Endothelial cell of umbilical vein (primary cell): ENCODE results near the gene CCM2.

Source experiments
- EZH2 ChIP-seq: IDR thresholded peaks from 2 replicates; pipeline ENCODE4 v1.6.1; 2012; ENCODE audit warnings: borderline replicate concordance, low read depth, mild to moderate bottlenecking, moderate library complexity, low read length, inconsistent platforms; ENCODE audit not compliant: severe bottlenecking
- FOS ChIP-seq: IDR thresholded peaks from 2 replicates; pipeline ENCODE4 v1.6.1; 2011; ENCODE audit warnings: mild to moderate bottlenecking, low read length, moderate library complexity, borderline replicate concordance; ENCODE audit not compliant: insufficient read depth
- POLR2A ChIP-seq: IDR thresholded peaks from 2 replicates; pipeline ENCODE4 v1.6.1; 2012; ENCODE audit warnings: low read depth, mild to moderate bottlenecking, control low read depth, low read length
- POLR2AphosphoS5 ChIP-seq: IDR thresholded peaks from 2 replicates; pipeline ENCODE4 v1.6.1; 2012; ENCODE audit warnings: low read depth, mild to moderate bottlenecking, control low read depth, low read length, moderate library complexity; ENCODE audit not compliant: insufficient read depth
- TF ChIP-seq, protein P1 (sequence below), 2 donors: IDR thresholded peaks; 1 replicate in 1 of 2; 2 replicates in 1 of 2; pipeline ENCODE4 v1.5.1; 2011; ENCODE audit warnings: low read length in 2 of 2, mild to moderate bottlenecking in 2 of 2, moderate library complexity in 2 of 2, control low read depth in 1 of 2, inconsistent platforms in 1 of 2, low read depth in 1 of 2; ENCODE audit not compliant: insufficient read depth in 1 of 2; ENCODE audit errors: extremely low read depth in 1 of 2

DNA sequence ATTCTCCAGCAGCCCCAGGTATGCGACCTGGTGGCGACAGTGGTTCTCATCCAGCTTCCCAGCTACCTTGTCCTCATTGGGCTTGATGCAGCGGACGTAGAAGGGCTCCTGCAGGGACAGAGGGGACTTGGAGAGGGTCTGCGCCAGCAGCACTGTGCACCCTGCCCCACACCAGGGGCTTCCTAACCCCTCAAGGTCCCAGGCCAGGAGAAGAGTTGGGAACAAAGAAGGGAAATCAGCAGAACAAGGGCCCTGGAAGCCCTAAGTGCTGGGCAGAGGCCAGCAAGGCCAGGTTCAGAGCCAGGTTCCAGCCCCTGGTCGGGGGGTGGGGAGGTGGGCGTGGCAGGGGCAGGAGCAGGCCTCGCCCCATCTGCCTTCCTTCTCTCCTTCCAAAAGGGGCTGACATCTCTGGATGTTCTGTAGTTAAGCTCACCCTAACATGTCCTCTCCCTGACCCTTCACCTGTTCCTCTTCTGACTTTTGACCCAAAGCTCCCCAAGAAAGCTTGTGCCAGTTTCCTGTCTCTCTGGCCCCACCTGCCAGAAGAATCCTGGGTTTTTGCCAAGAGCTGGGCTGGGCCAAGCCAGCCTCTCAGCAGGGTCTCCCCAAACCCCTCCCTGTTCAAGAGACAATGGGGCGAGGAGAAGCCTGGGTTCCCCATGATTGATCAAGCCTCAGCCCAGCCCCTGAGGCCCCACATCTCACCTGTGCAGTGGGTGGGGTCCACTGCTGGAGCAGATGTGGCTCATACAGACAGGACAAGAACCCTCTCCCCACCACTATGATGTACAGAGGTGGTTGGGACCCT lies 33.1 kb upstream of the CCM2 start:
- TF ChIP-seq POLR2AphosphoS5 (no peak), EZH2 (no peak), POLR2A (no peak), FOS (no peak)
- TF ChIP-seq, protein P1, sequence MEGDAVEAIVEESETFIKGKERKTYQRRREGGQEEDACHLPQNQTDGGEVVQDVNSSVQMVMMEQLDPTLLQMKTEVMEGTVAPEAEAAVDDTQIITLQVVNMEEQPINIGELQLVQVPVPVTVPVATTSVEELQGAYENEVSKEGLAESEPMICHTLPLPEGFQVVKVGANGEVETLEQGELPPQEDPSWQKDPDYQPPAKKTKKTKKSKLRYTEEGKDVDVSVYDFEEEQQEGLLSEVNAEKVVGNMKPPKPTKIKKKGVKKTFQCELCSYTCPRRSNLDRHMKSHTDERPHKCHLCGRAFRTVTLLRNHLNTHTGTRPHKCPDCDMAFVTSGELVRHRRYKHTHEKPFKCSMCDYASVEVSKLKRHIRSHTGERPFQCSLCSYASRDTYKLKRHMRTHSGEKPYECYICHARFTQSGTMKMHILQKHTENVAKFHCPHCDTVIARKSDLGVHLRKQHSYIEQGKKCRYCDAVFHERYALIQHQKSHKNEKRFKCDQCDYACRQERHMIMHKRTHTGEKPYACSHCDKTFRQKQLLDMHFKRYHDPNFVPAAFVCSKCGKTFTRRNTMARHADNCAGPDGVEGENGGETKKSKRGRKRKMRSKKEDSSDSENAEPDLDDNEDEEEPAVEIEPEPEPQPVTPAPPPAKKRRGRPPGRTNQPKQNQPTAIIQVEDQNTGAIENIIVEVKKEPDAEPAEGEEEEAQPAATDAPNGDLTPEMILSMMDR (IDR thresholded peaks at IDR 0.05; ENCODE audit: extremely low read depth in 1 of 2, insufficient read depth in 1 of 2, low read depth in 1 of 2, low read length in 2 of 2): no peak
